NT2/D1 (cell line): ENCODE measurements around the gene CLCF1.

Experiments
- DNase-seq: peaks from one replicate; pipeline ENCODE4 v3.0.0-alpha.2; 2011; ENCODE audit warnings: low read depth, low spot score
- H3K27me3 ChIP-seq: 2 replicates; pipeline ENCODE4 v1.6.0; 2011; ENCODE audit warnings: mild to moderate bottlenecking; ENCODE audit not compliant: insufficient read length, insufficient read depth
- H3K36me3 ChIP-seq: 2 replicates; pipeline ENCODE4 v1.6.1; 2011; ENCODE audit warnings: mild to moderate bottlenecking, low read length, mixed read lengths; ENCODE audit not compliant: insufficient read depth, insufficient read length
- H3K4me1 ChIP-seq: 2 replicates; pipeline ENCODE4 v1.5.1; 2011; ENCODE audit not compliant: insufficient read depth, insufficient read length
- H3K4me3 ChIP-seq: 2 replicates; pipeline ENCODE4 v1.5.1; 2011; ENCODE audit warnings: low read depth; ENCODE audit not compliant: insufficient read length
- H3K9ac ChIP-seq: 2 replicates; pipeline ENCODE4 v1.6.0; 2011; ENCODE audit warnings: low read depth; ENCODE audit not compliant: insufficient read length
- H3K9me3 ChIP-seq: 2 replicates; pipeline ENCODE4 v1.5.1; 2011; ENCODE audit warnings: mild to moderate bottlenecking, low read length; ENCODE audit not compliant: insufficient read depth
- SUZ12 ChIP-seq: IDR thresholded peaks from 2 replicates; pipeline ENCODE4 v1.6.1; 2011; ENCODE audit not compliant: insufficient read length, insufficient read depth; ENCODE audit errors: extremely low read depth
- YY1 ChIP-seq: IDR thresholded peaks from 2 replicates; pipeline ENCODE4 v1.6.1; 2011; ENCODE audit not compliant: insufficient read length, insufficient read depth
- ZNF274 ChIP-seq: IDR thresholded peaks from 2 replicates; pipeline ENCODE4 v1.6.1; 2011; ENCODE audit warnings: mild to moderate bottlenecking, low read depth, low read length

The CLCF1 gene

GRCh38 chr11:67411785-67412152 is 38.4 kb upstream of the CLCF1 start:
- Histone ChIP-seq H3K4me1 (peaks cover 64% of the 10 kb centered on the region), H3K4me3 (no peak overlapping the region), H3K9me3 (no peaks in the 10 kb centered on the region), H3K9ac (peak overlapping the region; percentile 4), H3K36me3 (no peaks in the 10 kb centered on the region), H3K27me3 (peaks cover 50% of the 10 kb centered on the region)
- no peak for DNase-seq
- TF ChIP-seq YY1 (no peak), ZNF274 (no peak), SUZ12 (no peak)

- Histone ChIP-seq H3K27me3 (peaks cover 51% of the 10 kb centered on the region), H3K9me3 (no peaks in the 10 kb centered on the region), H3K9ac (peak overlapping the region; percentile 4), H3K4me3 (no peak overlapping the region), H3K36me3 (no peaks in the 10 kb centered on the region), H3K4me1 (peaks cover 58% of the 10 kb centered on the region)
- TF ChIP-seq ZNF274 (no peak), SUZ12 (no peak), YY1 (no peak)
- no peak for DNase-seq
These were observed 37.8 kb upstream of the CLCF1 start for GRCh38 chr11:67410984-67411784.

- no peak overlapping the region for H3K4me3 ChIP-seq
- no peaks in the 10 kb centered on the region for H3K36me3 ChIP-seq
- H3K9ac ChIP-seq = no peak overlapping the region
- peaks cover 54% of the 10 kb centered on the region for H3K4me1 ChIP-seq
- no peak for TF ChIP-seq ZNF274
- TF ChIP-seq YY1 = no peak
- TF ChIP-seq SUZ12 = no peak
- DNase-seq = no peak
- no peaks in the 10 kb centered on the region for H3K9me3 ChIP-seq
- peaks cover 56% of the 10 kb centered on the region for H3K27me3 ChIP-seq
These were observed 37.0 kb upstream of the CLCF1 start for GRCh38 chr11:67410369-67410831.

DNA sequence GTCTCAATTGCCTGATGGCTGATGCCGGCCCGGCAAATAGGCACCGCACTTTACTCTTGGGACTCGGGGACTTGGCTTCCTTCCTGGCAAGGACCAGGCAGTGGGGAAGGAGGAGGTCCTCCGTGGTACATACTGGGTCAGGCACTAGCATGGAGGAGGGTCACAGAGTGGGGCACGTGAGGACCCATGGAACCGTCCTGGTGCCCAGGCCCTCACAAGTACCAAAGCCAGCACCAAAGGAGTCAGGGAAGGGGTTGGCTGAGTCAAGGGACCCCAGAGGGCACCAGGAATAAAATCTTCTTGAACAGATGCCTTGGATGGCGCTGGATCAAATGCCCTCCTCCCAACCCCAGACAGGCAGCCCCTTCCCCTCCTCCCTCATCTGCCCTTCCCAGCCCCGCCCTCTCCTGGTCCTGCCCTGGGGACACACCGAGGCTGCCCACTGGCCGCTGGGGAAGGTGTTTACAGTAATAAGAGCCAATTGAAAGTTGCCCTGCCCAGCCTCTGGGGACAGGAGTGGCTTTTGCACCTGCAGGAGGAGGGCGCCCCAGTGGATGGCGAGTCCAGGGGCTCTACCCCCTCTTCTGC is 36.5 kb upstream of the CLCF1 start:
- peaks cover 50% of the 10 kb centered on the region for H3K4me1 ChIP-seq
- peaks cover 56% of the 10 kb centered on the region for H3K27me3 ChIP-seq
- H3K9ac ChIP-seq = no peak overlapping the region
- H3K36me3 ChIP-seq = no peaks in the 10 kb centered on the region
- TF ChIP-seq ZNF274 = no peak
- no peak overlapping the region for H3K4me3 ChIP-seq
- H3K9me3 ChIP-seq = no peaks in the 10 kb centered on the region
- DNase-seq = no peak

DNA sequence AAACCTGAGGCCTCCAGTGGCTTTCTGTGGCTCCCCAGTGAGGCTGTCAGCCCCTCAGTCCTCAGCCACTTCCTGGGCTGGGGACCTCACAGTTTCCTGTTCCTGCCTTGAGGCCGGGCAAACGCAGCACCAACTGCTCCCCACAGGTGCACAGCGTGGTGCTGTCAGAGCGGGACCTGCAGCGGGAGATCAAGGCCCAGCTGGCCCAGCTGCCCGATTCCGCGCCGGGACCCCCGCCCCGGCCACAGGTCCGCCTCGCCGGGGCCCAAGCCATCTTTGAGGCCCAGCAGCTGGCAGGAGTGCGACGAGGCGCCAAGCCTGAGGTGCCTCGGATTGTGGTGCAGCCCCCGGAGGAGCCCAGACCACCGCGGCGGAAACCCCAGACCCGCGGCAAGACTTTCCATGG is 35.9 kb upstream of the CLCF1 start:
- Histone ChIP-seq H3K9ac (no peak overlapping the region), H3K4me1 (peaks cover 48% of the 10 kb centered on the region), H3K36me3 (no peaks in the 10 kb centered on the region)

GRCh38 chr11:67408437-67409200 is 35.2 kb upstream of the CLCF1 start:
- Histone ChIP-seq H3K4me1 (peaks cover 53% of the 10 kb centered on the region), H3K27me3 (peaks cover 55% of the 10 kb centered on the region), H3K9me3 (no peaks in the 10 kb centered on the region), H3K4me3 (no peak overlapping the region), H3K9ac (no peak overlapping the region), H3K36me3 (no peaks in the 10 kb centered on the region)
- TF ChIP-seq ZNF274 (no peak), YY1 (no peak), SUZ12 (no peak)
- no peak for DNase-seq

More for the DNA sequence above, 35.9 kb upstream of the CLCF1 start:
- no peak for TF ChIP-seq SUZ12
- no peak for TF ChIP-seq YY1
- no peak for TF ChIP-seq ZNF274
- no peak overlapping the region for H3K4me3 ChIP-seq
- no peak for DNase-seq
- H3K9me3 ChIP-seq = no peaks in the 10 kb centered on the region
- H3K27me3 ChIP-seq = peaks cover 55% of the 10 kb centered on the region

GRCh38 chr11:67407688-67408163 is 34.3 kb upstream of the CLCF1 start:
- no peak overlapping the region for H3K9ac ChIP-seq
- DNase-seq = no peak
- H3K27me3 ChIP-seq = peaks cover 50% of the 10 kb centered on the region
- TF ChIP-seq YY1 (no peak), ZNF274 (no peak), SUZ12 (no peak)
- no peaks in the 10 kb centered on the region for H3K36me3 ChIP-seq
- peaks cover 50% of the 10 kb centered on the region for H3K4me1 ChIP-seq
- no peaks in the 10 kb centered on the region for H3K9me3 ChIP-seq
- no peak overlapping the region for H3K4me3 ChIP-seq
